Vagina (tissue), 2 donors: ENCODE results near the gene CYP2F1. TPM values are rescaled to one million over a fixed set of nuclear protein-coding genes. Genes with fewer than 3 reads are reported as not detected.
"Not testable (repeated sequence)": the region's sequence is repeated elsewhere in the genome, so short reads cannot be mapped to it uniquely, and the experiment has no call there.

Experiments used
- DNase-seq, 2 donors: peaks; one replicate each; pipeline ENCODE4 v3.0.0-alpha.2; 2017; ENCODE audit errors: extremely low spot score in 2 of 2
- H3K27ac ChIP-seq: fragments of 200-600 bp; sonication (generic); one replicate; pipeline ENCODE4 v1.5.1; 2019
- H3K27me3 ChIP-seq: fragments of 200-600 bp; sonication (generic); one replicate; pipeline ENCODE4 v1.5.1; 2019
- H3K36me3 ChIP-seq, 2 donors: fragments of 200-600 bp; sonication (generic); one replicate each; pipeline ENCODE4 v1.5.1; 2017 to 2019
- H3K4me1 ChIP-seq: fragments of 200-600 bp; sonication (generic); one replicate; pipeline ENCODE4 v1.5.1; 2019
- H3K4me3 ChIP-seq, 2 donors: fragments of 200-600 bp; sonication (generic); 1 replicate in 1 of 2; 2 replicates in 1 of 2; pipeline ENCODE4 v1.5.1; 2016 to 2019
- H3K9me3 ChIP-seq: fragments of 200-600 bp; sonication (generic); one replicate; pipeline ENCODE4 v1.5.1; 2019
- POLR2A ChIP-seq, 2 donors: fragments of 450-650 bp; IDR thresholded peaks; one replicate each; pipeline ENCODE4 v1.6.1; 2017; ENCODE audit warnings: antibody characterized with exemption in 2 of 2, mild to moderate bottlenecking in 2 of 2, moderate library complexity in 2 of 2
- POLR2AphosphoS5 ChIP-seq, 2 donors: sonication (generic); formaldehyde crosslinking; IDR thresholded peaks; one replicate each; pipeline ENCODE4 v1.9.0; 2017; ENCODE audit warnings: antibody characterized with exemption in 2 of 2, mild to moderate bottlenecking in 2 of 2, low read depth in 1 of 2; ENCODE audit not compliant: insufficient read depth in 1 of 2
- intact Hi-C: fragments of 100-400 bp; cut with DNase I; formaldehyde crosslinking; loops from one replicate; pipeline ENCODE4 v1.15.1; 2023
- total RNA-seq: library from RNA; depleted of rRNA; stranded (reverse); fragments of >200 nt; gene quantifications from one replicate; pipeline ENCODE4 v1.2.3, GENCODE V29; 2016
- TF ChIP-seq, protein P1 (sequence below), 3 experiments: fragments of 450-650 bp in 2 of 3; fragments of 200-600 bp in 1 of 3; sonication (generic) in 1 of 3; IDR thresholded peaks; one replicate each; pipeline ENCODE4 v1.5.1; 2017 to 2019; ENCODE audit warnings: antibody characterized with exemption in 3 of 3, mild to moderate bottlenecking in 2 of 3, moderate library complexity in 2 of 3

CYP2F1 gene
- total RNA-seq, 1 donor from 2014 or later: not detected

DNA sequence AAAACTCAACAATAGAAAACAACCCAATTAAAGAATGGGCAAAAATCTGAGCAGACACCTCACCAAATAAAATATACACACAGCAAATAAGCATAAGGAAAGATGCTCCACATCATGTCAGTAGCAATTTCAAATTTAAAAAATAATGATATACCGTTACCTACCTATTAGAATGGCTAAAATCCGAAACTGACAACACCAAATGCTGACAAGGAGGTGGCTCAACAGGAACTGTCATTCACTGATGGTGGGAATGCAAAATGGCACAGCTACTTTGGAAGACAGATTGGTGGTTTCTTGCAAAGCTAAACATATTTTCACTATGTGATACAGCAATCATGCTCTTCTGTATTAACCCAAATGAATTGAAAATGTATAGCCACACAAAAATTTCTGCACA is 16.9 kb upstream of the CYP2F1 start:
- no peak overlapping the region for H3K4me3 ChIP-seq
- H3K36me3 ChIP-seq: no peaks in the 10 kb centered on the region
- H3K4me1 ChIP-seq: no peaks in the 10 kb centered on the region
- DNase-seq: no peak
- H3K27me3 ChIP-seq: no peaks in the 10 kb centered on the region
- TF ChIP-seq, protein P1, sequence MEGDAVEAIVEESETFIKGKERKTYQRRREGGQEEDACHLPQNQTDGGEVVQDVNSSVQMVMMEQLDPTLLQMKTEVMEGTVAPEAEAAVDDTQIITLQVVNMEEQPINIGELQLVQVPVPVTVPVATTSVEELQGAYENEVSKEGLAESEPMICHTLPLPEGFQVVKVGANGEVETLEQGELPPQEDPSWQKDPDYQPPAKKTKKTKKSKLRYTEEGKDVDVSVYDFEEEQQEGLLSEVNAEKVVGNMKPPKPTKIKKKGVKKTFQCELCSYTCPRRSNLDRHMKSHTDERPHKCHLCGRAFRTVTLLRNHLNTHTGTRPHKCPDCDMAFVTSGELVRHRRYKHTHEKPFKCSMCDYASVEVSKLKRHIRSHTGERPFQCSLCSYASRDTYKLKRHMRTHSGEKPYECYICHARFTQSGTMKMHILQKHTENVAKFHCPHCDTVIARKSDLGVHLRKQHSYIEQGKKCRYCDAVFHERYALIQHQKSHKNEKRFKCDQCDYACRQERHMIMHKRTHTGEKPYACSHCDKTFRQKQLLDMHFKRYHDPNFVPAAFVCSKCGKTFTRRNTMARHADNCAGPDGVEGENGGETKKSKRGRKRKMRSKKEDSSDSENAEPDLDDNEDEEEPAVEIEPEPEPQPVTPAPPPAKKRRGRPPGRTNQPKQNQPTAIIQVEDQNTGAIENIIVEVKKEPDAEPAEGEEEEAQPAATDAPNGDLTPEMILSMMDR (IDR thresholded peaks at IDR 0.05): no peak
- no peak for TF ChIP-seq POLR2A (IDR thresholded peaks at IDR 0.05)
- TF ChIP-seq POLR2AphosphoS5 (IDR thresholded peaks at IDR 0.05; ENCODE audit: insufficient read depth in 1 of 2, low read depth in 1 of 2): no peak
- H3K27ac ChIP-seq: no peak overlapping the region
- intact Hi-C loops: no loop called here
- no peaks in the 10 kb centered on the region for H3K9me3 ChIP-seq

DNA sequence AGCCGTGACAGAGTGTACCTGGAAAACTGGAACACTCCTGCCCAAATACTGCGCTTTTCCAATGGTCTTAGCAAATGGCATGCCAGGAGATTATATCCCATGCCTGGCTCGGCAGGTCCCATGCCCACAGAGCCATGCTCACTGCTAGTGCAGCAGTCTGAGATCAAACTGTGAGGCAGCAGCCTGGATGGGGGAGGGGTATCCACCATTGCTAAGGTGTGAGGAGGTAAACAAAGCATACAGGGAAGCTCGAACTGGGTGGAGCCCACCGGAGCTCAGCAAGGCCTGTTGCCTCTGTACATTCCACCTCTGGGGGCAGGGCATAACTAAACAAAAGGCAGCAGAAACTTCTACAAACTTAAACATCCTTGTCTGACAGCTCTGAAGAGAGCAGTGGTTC is 15.5 kb upstream of the CYP2F1 start:
- TF ChIP-seq, protein P1 (IDR thresholded peaks at IDR 0.05): no peak
- TF ChIP-seq POLR2A (IDR thresholded peaks at IDR 0.05) (no peak), POLR2AphosphoS5 (IDR thresholded peaks at IDR 0.05; ENCODE audit: insufficient read depth in 1 of 2, low read depth in 1 of 2) (no peak)
- Histone ChIP-seq H3K27ac (no peak overlapping the region), H3K4me1 (no peaks in the 10 kb centered on the region), H3K27me3 (no peaks in the 10 kb centered on the region), H3K36me3 (no peaks in the 10 kb centered on the region), H3K9me3 (no peaks in the 10 kb centered on the region), H3K4me3 (no peak overlapping the region)
- DNase-seq: no peak
- intact Hi-C loops: no loop called here

DNA sequence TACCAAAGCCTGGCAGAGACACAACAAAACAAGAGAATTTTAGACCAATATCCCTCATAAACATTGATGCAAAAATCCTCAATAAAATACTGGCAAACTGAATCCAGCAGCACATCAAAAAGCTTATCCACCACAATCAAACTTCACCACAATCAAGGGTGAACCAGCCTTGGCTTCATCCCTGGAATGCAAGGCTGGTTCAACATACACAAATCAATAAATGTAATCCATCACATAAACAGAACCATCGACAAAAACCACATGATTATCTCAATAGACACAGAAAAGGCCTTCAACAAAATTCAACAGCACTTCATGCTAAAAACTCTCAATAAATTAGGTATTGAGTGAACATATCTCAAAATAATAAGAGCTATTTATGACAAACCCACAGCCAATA is 12.0 kb upstream of the CYP2F1 start:
- H3K27me3 ChIP-seq, H3K36me3 ChIP-seq, H3K9me3 ChIP-seq, H3K27ac ChIP-seq, DNase-seq, intact Hi-C loops, H3K4me3 ChIP-seq, H3K4me1 ChIP-seq: not testable (repeated sequence)

DNA sequence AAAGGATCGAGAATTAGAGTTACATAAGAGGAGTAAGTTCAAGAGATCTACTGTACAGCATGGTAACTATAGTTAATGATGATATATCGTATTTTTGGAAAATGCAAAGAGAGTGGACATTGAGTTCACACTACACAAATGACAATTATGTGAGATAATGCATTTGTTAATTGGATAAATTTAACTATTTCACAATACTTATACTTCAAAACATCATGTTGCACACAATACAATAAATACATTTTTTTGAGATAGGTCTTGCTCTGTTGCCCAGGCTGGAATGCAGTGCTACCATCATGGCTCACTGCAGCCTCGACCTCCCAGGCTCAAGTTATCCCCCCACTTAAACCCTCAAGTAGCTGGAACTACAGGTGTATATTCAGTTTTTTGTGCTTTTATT is 8.1 kb upstream of the CYP2F1 start:
- TF ChIP-seq POLR2AphosphoS5 (IDR thresholded peaks at IDR 0.05; ENCODE audit: insufficient read depth in 1 of 2, low read depth in 1 of 2) (no peak), POLR2A (IDR thresholded peaks at IDR 0.05) (no peak)
- TF ChIP-seq, protein P1 (IDR thresholded peaks at IDR 0.05): no peak
- H3K27me3 ChIP-seq: no peaks in the 10 kb centered on the region
- intact Hi-C loops: no loop called here

DNA sequence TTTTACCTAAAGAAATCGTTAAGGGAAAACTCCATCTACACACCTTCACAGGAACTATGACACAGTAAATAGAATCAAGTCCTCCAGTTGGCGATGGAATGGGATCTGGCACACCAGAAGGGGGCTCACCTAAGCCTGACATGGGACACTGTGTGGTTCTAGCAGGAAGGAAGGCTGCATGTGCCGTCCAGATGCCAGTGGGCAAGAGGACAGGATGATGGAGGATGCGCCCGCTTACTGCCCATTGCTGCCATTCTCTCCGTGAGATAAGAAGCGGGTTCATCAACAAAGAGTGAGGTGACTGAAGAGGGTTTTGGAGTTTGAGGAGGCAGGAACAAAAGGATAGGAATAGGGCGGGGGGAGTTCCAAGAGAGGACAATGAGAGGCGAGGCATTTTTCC is 2.9 kb upstream of the CYP2F1 start:
- H3K27me3 ChIP-seq: no peaks in the 10 kb centered on the region
- no peaks in the 10 kb centered on the region for H3K4me1 ChIP-seq
- no peak overlapping the region for H3K4me3 ChIP-seq
- no peak overlapping the region for H3K27ac ChIP-seq
- TF ChIP-seq POLR2A (IDR thresholded peaks at IDR 0.05): no peak
- no peak for TF ChIP-seq POLR2AphosphoS5 (IDR thresholded peaks at IDR 0.05; ENCODE audit: insufficient read depth in 1 of 2, low read depth in 1 of 2)
- TF ChIP-seq, protein P1 (IDR thresholded peaks at IDR 0.05): no peak
- no peak for DNase-seq
- intact Hi-C loops: no loop called here
- H3K36me3 ChIP-seq: no peaks in the 10 kb centered on the region
- no peaks in the 10 kb centered on the region for H3K9me3 ChIP-seq

More for the DNA sequence above, 8.1 kb upstream of the CYP2F1 start:
- no peaks in the 10 kb centered on the region for H3K36me3 ChIP-seq
- H3K9me3 ChIP-seq: no peaks in the 10 kb centered on the region
- H3K27ac ChIP-seq: no peak overlapping the region
- H3K4me1 ChIP-seq: no peaks in the 10 kb centered on the region
- H3K4me3 ChIP-seq: no peak overlapping the region
- DNase-seq: no peak
